Glomerular visceral epithelial cell (primary cell): ENCODE data around the gene RNF115.
A peak's percentile ranks its signal among the peaks of the same experiment; 100 is the strongest.
"Not testable (repeated sequence)": the region's sequence is repeated elsewhere in the genome, so short reads cannot be mapped to it uniquely, and the experiment has no call there.

Experiments used
- DNase-seq: peaks from one replicate; pipeline ENCODE4 v3.0.0-alpha.2; 2016; ENCODE audit errors: extremely low spot score

Gene RNF115

DNA sequence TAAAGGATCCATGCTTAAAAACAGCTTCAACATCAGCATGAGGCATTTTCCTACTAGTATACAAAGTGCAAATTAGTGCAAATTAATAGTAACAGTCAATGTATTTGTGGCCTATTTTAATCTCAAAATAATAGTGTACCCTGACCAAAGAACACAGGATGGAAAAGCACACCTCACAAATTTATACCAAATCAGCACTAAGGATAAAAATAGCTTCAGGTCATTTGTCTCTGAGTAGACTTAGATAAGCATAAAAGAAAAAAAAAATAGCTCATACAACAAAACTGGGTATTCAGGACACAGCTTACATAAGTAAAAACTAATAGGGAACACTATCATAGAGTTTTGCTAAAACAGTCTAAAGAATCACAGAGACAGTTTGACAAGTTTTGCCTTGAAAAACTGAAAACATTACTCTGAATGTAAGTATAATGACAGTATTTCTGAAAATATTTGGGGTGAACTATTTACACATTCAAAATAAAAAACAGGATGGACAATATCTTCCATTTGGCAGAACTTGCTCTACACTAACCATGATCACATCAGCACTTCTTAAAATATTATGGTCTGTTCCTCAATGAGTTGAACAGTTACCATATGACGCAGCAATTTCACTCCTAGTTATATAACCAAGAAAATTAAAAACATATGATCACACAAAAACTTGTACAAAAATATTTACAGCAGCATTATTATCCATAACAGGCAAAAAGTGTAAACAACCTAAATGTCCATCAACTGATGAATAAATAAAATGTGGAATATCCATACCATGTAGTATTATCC is 46.3 kb downstream of the RNF115 start:
- no peak for DNase-seq

DNA sequence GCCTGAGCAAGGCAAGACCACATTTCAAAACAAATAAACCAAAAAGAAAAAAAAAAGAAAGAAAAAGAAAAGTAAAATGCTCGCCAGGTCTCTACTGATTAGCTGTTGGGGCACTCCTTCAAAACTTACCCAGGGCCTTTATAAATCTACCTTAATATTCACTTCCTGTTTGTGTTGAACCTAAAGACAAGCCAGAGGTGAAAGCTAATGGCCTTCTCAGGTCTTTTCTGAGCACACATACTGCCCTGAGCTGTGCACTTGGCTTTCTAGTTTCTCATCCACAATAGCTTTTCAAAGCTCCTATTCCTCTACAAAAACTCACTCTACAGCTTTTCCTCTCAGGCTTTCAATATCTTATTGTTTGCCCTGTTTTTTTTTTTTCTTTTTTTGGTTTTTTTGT is 50.5 kb downstream of the RNF115 start:
- no peak for DNase-seq

- no peak for DNase-seq
Observed at GRCh38 chr1:145771056-145771455, 52.8 kb downstream of the RNF115 start.

DNA sequence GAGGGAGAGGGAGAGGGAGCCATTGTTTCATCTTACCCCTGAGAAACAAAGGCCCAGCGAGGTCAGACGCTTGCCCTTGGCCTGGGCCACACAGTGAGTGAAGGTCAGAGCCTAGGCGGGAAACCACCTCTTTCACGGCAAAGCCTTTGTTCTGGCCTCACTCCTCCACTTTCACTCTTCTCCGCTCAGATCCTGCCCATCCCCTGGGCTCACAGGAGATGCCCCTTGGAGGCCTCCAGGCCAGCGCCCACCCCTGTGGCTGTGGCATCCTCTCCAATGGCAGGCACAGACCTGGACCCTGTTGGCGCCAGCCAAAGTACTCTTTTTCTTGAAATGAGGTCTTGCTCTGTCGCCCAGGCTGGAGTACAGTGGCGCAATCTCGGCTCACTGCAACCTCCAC is 55.9 kb downstream of the RNF115 start:
- not testable (repeated sequence) for DNase-seq

DNA sequence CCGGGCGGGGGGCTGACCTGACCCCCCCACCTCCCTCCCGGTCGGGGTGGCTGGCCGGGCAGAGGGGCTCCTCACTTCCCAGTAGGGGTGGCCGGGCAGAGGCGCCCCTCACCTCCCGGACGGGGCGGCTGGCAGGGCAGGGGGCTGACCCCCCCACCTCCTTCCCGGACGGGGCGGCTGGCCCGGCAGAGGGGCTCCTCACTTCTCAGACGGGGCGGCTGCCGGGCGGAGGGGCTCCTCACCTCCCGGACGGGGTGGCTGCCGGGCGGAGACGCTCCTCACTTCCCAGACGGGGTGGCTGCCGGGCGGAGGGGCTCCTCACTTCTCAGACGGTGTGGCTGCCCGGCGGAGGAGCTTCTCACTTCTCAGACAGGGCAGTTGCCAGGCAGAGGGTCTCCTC is 57.0 kb downstream of the RNF115 start:
- DNase-seq = not testable (repeated sequence)

GRCh38 chr1:145765585-145766360 is 58.1 kb downstream of the RNF115 start:
- not testable (repeated sequence) for DNase-seq

DNA sequence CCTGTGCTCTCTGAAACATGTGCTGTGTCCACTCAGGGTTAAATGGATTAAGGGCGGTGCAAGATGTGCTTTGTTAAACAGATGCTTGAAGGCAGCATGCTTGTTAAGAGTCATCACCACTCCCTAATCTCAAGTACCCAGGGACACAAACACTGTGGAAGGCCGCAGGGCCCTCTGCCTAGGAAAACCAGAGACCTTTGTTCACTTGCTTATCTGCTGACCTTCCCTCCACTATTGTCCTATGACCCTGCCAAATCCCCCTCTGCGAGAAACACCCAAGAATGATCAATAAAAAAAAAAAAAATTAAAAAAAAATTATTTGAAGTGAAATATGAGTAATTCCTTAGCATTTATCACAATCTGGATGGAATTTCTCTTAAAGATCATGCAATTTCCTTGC is 58.8 kb downstream of the RNF115 start:
- DNase-seq = not testable (repeated sequence)

DNA sequence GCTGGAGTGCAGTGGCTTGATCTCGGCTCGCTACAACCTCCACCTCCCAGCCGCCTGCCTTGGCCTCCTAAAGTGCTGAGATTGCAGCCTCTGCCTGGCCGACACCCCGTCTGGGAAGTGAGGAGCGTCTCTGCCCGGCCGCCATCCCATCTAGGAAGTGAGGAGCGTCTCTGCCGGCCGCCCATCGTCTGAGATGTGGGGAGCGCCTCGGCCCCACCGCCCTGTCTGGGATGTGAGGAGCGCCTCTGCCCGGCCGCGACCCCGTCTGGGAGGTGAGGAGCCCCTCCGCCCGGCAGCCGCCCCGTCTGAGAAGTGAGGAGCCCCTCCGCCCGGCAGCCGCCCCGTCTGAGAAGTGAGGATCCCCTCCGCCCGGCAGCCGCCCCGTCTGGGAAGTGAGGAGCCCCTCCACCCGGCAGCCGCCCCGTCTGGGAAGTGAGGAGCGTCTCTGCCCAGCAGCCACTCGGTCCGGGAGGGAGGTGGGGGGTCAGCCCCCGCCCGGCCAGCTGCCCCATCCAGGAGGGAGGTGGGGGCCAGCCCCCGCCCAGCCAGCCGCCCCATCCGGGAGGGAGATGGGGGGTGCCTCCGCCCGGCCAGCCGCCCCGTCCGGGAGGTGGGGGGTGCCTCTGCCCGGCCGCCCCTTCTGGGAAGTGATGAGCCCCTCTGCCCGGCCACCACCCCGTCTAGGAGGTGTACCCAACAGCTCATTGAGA is 59.5 kb downstream of the RNF115 start:
- DNase-seq = not testable (repeated sequence)

DNA sequence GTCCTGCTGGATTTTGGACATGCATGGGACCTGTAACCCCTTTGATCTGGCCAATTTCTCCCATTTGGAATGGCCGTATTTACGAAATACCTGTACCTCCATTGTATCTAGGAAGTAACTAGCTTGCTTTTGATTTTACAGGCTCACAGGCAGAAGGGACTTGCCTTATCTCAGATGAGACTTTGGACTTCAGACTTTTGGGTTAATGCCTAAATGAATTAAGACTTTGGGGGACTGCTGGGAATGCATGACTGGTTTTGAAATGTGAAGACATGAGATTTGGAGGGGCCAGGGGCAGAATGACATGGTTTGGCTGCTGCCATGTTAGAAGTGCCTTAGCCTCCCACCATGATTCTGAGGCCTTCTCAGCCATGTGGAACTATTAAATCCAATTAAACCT is 61.9 kb downstream of the RNF115 start:
- not testable (repeated sequence) for DNase-seq

DNA sequence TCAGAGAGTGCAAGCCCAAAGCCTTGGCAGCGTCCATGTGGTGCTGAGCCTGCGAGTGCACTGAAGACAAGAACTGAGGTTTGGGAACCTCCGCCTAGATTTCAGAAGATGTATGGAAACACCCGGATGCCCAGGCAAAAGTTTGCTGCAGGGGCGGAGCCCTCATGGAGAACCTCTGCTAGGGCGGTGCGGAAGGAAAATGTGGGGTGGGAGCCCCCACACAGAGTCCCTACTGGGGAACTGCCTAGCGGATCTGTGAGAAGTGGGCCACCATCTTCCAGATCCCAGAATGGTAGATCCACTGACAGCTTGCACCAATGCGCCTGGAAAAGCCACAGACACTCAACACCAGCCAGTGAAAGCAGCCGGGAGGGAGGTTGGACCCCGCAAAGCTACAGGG is 62.4 kb downstream of the RNF115 start:
- DNase-seq = not testable (repeated sequence)

GRCh38 chr1:145760395-145760949 is 63.4 kb downstream of the RNF115 start:
- DNase-seq = not testable (repeated sequence)

DNA sequence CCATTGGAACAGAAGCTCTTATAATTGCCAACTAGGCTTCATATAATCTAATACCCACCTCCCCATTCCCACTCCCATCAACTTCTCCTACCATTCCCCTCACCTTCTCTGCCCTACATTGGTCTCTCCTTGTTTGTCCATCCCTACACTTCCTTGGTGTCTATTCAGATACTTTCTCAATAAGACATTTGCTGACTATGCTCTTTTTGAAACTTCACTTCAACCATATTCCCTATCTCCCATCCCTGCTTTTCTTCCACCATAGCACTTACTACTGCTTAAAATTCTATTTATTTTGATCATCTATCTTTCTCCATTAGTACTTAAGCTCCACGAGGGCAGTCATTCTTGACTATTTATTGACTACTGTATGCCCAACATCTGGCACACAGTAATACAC is 64.2 kb downstream of the RNF115 start:
- DNase-seq = no peak

- no peak for DNase-seq
Observed at GRCh38 chr1:145758575-145758974, 65.3 kb downstream of the RNF115 start.

DNA sequence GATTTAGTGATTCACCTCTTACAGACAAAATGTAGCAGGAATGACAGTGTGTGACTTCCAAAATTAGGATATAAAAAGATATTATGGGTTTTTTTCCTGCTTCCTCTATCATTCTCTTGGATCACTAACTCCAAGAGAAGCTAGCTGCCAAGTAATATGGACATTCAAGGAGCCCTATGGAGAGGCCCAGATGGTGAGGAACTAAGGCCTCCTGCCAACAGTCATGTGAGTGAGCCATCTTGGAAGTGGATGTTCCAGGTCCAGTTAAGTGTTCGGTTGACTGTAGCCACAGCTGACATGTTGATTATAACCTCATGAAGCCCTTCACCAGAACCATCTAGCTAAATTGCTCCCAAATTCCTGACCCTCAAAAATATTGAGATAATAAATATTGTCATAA is 65.8 kb downstream of the RNF115 start:
- DNase-seq = no peak

DNA sequence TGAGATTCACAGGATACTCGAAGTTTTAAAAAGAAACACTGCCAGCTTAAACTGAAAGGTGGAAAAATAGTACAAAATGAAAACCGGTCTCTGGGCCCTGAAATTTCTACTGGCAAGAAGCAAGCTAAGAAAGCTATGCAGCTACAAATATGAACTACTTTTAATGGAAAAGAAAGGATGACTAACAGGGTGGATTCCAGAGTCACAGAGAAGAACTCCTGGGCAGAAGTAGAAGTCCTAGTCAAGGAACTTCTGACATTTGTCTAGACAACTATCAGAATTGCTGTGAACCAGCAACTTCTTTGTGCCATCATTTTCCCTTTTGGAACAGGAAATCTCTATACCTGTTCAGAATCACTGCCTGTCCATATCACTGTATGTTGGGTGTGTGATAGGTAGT is 66.5 kb downstream of the RNF115 start:
- DNase-seq = no peak

GRCh38 chr1:145751491-145752037 is 72.3 kb downstream of the RNF115 start:
- DNase-seq = peak; percentile 63

DNA sequence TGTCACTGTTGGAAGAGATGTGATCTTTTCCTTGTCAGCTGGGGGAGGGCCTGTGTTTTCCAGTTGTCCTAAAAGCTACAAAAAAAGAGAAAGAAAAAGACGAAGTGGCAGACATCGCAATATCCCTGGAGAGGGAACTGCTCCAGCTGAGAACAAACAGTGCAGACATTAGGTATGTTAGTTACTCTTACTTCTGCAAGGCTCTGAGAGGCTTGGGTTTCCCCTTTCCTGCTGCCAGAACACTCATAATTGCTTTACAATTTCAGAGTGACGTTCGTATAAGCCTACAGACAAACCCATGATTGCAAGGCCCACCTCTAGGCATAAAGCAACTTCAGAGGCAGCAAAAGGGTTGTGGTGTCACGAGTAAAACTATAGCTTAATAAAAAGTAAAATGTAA is 73.5 kb downstream of the RNF115 start:
- DNase-seq = no peak

GRCh38 chr1:145747398-145748247 is 76.3 kb downstream of the RNF115 start:
- DNase-seq = no peak

DNA sequence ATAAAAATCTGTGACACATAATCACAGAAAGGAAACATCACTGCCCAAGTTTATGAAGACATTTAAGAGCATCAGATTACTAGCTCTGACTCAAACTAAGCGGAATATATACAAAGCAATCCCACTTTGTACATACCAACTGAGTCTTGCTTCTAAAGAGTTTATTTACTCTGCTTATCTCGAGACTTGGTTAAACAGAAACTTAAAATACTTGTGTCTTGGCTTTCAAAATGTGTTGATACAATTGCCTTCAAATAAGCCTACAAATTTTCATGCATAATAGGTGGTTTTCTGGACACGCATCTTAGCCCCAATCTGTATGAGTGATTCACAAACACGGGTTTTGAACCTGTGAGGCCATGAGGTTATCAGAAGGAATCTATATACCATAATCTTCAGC is 83.6 kb downstream of the RNF115 start:
- no peak for DNase-seq

DNA sequence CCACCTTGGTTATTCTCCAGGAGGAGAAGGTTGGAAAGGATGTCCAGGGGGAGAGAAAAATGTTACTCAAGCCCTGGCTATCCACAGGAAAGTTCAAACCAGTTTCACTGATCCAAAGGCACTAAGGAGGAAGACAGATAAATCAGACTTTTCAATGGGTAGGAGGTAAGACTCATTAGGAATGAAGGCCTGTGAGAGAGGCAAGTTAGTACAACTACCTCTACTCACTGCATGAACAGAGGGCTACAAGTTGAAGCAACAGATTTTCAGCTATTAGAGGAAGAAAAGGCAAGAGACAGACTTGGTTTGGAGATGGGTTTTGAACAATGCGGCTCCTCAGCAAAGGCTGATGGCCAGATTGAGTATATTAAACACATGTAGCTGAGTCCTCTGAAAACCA is 87.7 kb downstream of the RNF115 start:
- no peak for DNase-seq

DNA sequence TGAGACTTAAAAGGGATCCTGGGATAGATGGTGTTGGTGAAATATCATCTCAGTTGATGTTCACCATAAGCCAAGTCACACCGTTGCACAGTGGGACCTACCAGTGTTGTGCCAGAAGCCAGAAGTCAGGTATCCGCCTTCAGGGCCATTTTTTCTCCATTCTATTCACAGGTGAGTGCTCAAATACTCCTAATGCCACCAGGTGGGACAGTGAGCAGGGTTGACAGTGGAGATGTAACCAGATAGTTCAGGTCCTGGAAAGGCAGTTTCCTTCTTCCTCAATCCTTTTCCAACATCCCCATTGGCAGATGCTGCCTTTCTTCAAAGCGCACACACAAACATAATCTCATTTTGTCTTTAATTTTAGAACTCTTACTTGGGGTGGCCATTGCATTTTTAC is 93.0 kb downstream of the RNF115 start:
- no peak for DNase-seq
